Trophoblast cell (in vitro differentiated cells and primary cell): ENCODE measurements around the gene LMAN1L.

ENCODE experiments used
- DNase-seq, 2 donors: peaks; one replicate each; pipeline ENCODE4 v3.0.0-alpha.2; 2016
- H2AFZ ChIP-seq: 2 replicates; pipeline ENCODE4 v1.6.1; 2013; ENCODE audit warnings: low read length, moderate library complexity, mild to moderate bottlenecking; ENCODE audit not compliant: insufficient read depth, poor library complexity
- H2AK5ac ChIP-seq: 2 replicates; pipeline ENCODE4 v1.6.1; 2013; ENCODE audit warnings: mild to moderate bottlenecking, low read length
- H2BK120ac ChIP-seq: 2 replicates; pipeline ENCODE4 v1.6.1; 2013; ENCODE audit warnings: low read length, mild to moderate bottlenecking, moderate library complexity; ENCODE audit not compliant: insufficient read depth, poor library complexity
- H2BK12ac ChIP-seq: 2 replicates; pipeline ENCODE4 v1.6.1; 2013; ENCODE audit warnings: mild to moderate bottlenecking, low read length, moderate library complexity
- H2BK5ac ChIP-seq: 2 replicates; pipeline ENCODE4 v1.6.1; 2013; ENCODE audit warnings: low read length, low read depth, moderate library complexity, mild to moderate bottlenecking; ENCODE audit not compliant: poor library complexity
- H3K14ac ChIP-seq: 2 replicates; pipeline ENCODE4 v1.6.1; 2013; ENCODE audit warnings: mild to moderate bottlenecking, low read length
- H3K18ac ChIP-seq: 2 replicates; pipeline ENCODE4 v1.6.1; 2013; ENCODE audit warnings: mild to moderate bottlenecking, low read length
- H3K23ac ChIP-seq: 2 replicates; pipeline ENCODE4 v1.6.1; 2013; ENCODE audit warnings: low read length
- H3K27ac ChIP-seq: 2 replicates; pipeline ENCODE4 v1.5.1; 2013; ENCODE audit warnings: low read depth, mild to moderate bottlenecking, inconsistent platforms, low read length, moderate library complexity
- H3K27me3 ChIP-seq: 2 replicates; pipeline ENCODE4 v1.6.1; 2013; ENCODE audit warnings: inconsistent platforms, mild to moderate bottlenecking, low read length, moderate library complexity; ENCODE audit not compliant: insufficient read depth
- H3K36me3 ChIP-seq, 2 experiments: 1 replicate in 1 of 2; 2 replicates in 1 of 2; pipeline ENCODE4 v1.6.1; 2013; ENCODE audit warnings: low read length in 2 of 2, mild to moderate bottlenecking in 2 of 2, moderate library complexity in 1 of 2; ENCODE audit not compliant: insufficient read depth in 2 of 2, control insufficient read depth in 1 of 2
- H3K4ac ChIP-seq: 2 replicates; pipeline ENCODE4 v1.6.1; 2013; ENCODE audit warnings: low read depth, mild to moderate bottlenecking, low read length, moderate library complexity
- H3K4me1 ChIP-seq, 2 experiments: 1 replicate in 1 of 2; 2 replicates in 1 of 2; pipeline ENCODE4 v1.6.1; 2013; ENCODE audit warnings: low read length in 2 of 2, mild to moderate bottlenecking in 2 of 2, moderate library complexity in 1 of 2; ENCODE audit not compliant: insufficient read depth in 2 of 2, control insufficient read depth in 1 of 2
- H3K4me2 ChIP-seq: 2 replicates; pipeline ENCODE4 v1.6.1; 2013; ENCODE audit warnings: inconsistent platforms, mild to moderate bottlenecking, low read length, moderate library complexity
- H3K4me3 ChIP-seq: 2 replicates; pipeline ENCODE4 v1.5.1; 2013; ENCODE audit warnings: mild to moderate bottlenecking, low read depth, low read length, inconsistent platforms
- H3K79me1 ChIP-seq: one replicate; pipeline ENCODE4 v1.6.1; 2013; ENCODE audit warnings: low read length
- H3K79me2 ChIP-seq: 2 replicates; pipeline ENCODE4 v1.6.1; 2013; ENCODE audit warnings: low read length, mild to moderate bottlenecking; ENCODE audit not compliant: control insufficient read depth, insufficient read depth, poor library complexity
- H3K9ac ChIP-seq: 2 replicates; pipeline ENCODE4 v1.6.1; 2013; ENCODE audit warnings: mild to moderate bottlenecking, low read length
- H3K9me3 ChIP-seq: 2 replicates; pipeline ENCODE4 v1.6.1; 2013; ENCODE audit warnings: low read depth, mild to moderate bottlenecking, control low read depth, inconsistent platforms, low read length; ENCODE audit not compliant: insufficient read depth
- H4K12ac ChIP-seq: 2 replicates; pipeline ENCODE4 v1.6.1; 2013; ENCODE audit warnings: low read depth, mild to moderate bottlenecking, low read length, moderate library complexity
- H4K8ac ChIP-seq: 2 replicates; pipeline ENCODE4 v1.6.1; 2013; ENCODE audit warnings: low read depth, mild to moderate bottlenecking, low read length, moderate library complexity
- H4K91ac ChIP-seq: one replicate; pipeline ENCODE4 v1.6.1; 2013; ENCODE audit warnings: low read depth, mild to moderate bottlenecking, low read length, moderate library complexity
- WGBS: extraction: QIAGEN DNeasy Blood & Tissue Kit; methylation state at CpG from one replicate; pipeline ENCODE4 v1.1.7; 2013; ENCODE audit warnings: missing lambda C conversion rate; ENCODE audit not compliant: insufficient read length, insufficient coverage; ENCODE audit errors: extremely low coverage; 5-methylcytosine and 5-hydroxymethylcytosine counted together

The LMAN1L gene

DNA sequence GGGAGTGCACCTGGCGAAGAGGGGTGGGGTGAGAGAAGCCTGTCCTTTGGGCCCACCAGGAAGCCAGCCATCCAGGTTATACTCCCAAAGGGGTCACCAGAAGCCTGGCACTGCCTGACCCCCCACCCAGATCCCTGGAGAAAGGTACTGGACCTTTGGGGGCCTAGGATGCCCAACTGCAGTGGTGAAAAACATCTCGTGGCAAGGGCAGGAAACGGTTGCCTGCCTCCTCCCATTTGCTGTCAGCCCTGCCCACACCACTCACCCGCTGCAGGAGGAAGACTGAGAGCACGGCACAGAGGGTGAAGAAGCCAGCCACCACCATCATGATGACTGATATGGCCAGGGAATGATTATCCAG is 32.6 kb downstream of the LMAN1L start:
- WGBS, result no CpG with 5 or more reads among the region's 5 CpGs
- H4K12ac ChIP-seq, result no peak overlapping the region
- H3K4me1 ChIP-seq, result peaks cover 11 to 12% of the 10 kb centered on the region in 2 experiments
- H3K27ac ChIP-seq, result no peak overlapping the region
- peaks cover 33 to 37% of the 10 kb centered on the region in 2 experiments for H3K36me3 ChIP-seq
- H3K9ac ChIP-seq, result no peak overlapping the region
- H2AFZ ChIP-seq, result no peak overlapping the region
- no peak overlapping the region for H3K4me2 ChIP-seq
- no peak overlapping the region for H3K23ac ChIP-seq
- no peak overlapping the region for H3K4me3 ChIP-seq
- H3K9me3 ChIP-seq, result no peaks in the 10 kb centered on the region
- no peak overlapping the region for H2BK120ac ChIP-seq
- H3K4ac ChIP-seq, result no peak overlapping the region
- H2AK5ac ChIP-seq, result no peak overlapping the region
- H2BK5ac ChIP-seq, result no peak overlapping the region
- H3K18ac ChIP-seq, result no peak overlapping the region
- no peak for DNase-seq
- no peak overlapping the region for H3K14ac ChIP-seq
- H3K27me3 ChIP-seq, result no peaks in the 10 kb centered on the region
- no peak overlapping the region for H2BK12ac ChIP-seq
- no peak overlapping the region for H4K91ac ChIP-seq
- H4K8ac ChIP-seq, result no peak overlapping the region
- H3K79me1 ChIP-seq, result peaks cover 6% of the 10 kb centered on the region
- peaks cover 3% of the 10 kb centered on the region for H3K79me2 ChIP-seq

DNA sequence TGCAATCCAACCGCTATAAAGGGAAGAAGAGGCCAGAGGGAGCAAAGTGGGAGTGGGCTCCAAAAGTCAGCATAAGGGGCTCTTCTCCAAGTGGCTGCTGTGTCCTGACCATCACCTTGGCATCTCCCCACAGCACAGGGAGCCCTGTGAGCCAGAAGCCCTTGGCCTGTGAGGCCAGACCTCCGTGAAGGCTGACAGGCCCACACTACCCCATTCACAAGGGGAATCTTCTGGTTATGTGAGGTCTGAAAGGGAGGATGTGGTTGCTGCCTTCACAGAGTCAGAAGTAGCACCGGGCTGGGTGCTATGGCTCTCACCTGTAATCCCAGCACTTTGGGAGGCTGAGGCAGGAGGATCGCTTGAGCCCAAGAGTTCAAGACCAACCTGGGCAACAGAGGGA is 32.9 kb downstream of the LMAN1L start:
- Histone ChIP-seq H3K79me1 (peaks cover 6% of the 10 kb centered on the region), H3K4ac (no peak overlapping the region), H4K8ac (no peak overlapping the region), H2AFZ (no peak overlapping the region), H3K9ac (no peak overlapping the region), H3K27ac (no peak overlapping the region), H4K12ac (no peak overlapping the region), H3K4me3 (no peak overlapping the region), H2AK5ac (no peak overlapping the region), H3K18ac (no peak overlapping the region), H3K9me3 (no peaks in the 10 kb centered on the region), H3K4me2 (no peak overlapping the region), H3K4me1 (peaks cover 11 to 12% of the 10 kb centered on the region in 2 experiments), H3K14ac (no peak overlapping the region), H2BK12ac (no peak overlapping the region), H3K23ac (no peak overlapping the region), H4K91ac (no peak overlapping the region), H3K27me3 (no peaks in the 10 kb centered on the region), H3K79me2 (peaks cover 3% of the 10 kb centered on the region), H2BK5ac (no peak overlapping the region), H3K36me3 (peaks cover 37 to 41% of the 10 kb centered on the region in 2 experiments), H2BK120ac (no peak overlapping the region)
- no CpG with 5 or more reads among the region's 4 CpGs for WGBS
- DNase-seq, result no peak

DNA sequence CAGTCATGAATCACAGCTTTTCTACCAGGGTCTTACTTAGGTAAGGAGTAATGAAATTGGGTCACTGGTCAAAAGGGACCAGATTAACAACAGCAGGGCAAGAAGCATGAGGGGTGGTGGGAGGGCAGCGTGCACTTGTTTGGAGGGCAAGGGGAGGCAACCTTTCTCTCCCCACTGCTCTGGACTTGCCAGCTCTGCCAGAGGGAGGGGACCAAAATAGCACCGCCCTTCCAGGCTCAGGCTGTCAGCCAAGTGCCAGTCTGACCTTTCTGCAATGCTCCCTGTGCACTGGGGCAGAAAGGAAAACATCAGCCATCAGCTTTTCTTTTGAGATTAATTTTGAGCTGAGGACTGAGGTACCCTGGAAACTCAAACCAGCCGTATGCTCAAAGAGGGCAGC is 34.8 kb downstream of the LMAN1L start:
- Histone ChIP-seq H3K36me3 (peaks cover 54% of the 10 kb centered on the region in 2 experiments), H2AFZ (no peak overlapping the region), H4K8ac (no peak overlapping the region), H3K9ac (no peak overlapping the region), H2BK12ac (no peak overlapping the region), H2BK120ac (no peak overlapping the region), H3K4me3 (peak overlapping the region; percentile 32), H4K12ac (no peak overlapping the region), H3K27ac (no peak overlapping the region), H2BK5ac (no peak overlapping the region), H2AK5ac (no peak overlapping the region), H3K9me3 (no peaks in the 10 kb centered on the region), H3K18ac (no peak overlapping the region), H3K23ac (no peak overlapping the region), H3K4me2 (no peak overlapping the region), H3K79me1 (peaks cover 6% of the 10 kb centered on the region), H4K91ac (no peak overlapping the region), H3K4me1 (peaks cover 7 to 13% of the 10 kb centered on the region in 2 experiments), H3K79me2 (peaks cover 3% of the 10 kb centered on the region), H3K27me3 (no peaks in the 10 kb centered on the region), H3K14ac (no peak overlapping the region), H3K4ac (no peak overlapping the region)
- no CpG with 5 or more reads among the region's 3 CpGs for WGBS
- DNase-seq, result no peak

DNA sequence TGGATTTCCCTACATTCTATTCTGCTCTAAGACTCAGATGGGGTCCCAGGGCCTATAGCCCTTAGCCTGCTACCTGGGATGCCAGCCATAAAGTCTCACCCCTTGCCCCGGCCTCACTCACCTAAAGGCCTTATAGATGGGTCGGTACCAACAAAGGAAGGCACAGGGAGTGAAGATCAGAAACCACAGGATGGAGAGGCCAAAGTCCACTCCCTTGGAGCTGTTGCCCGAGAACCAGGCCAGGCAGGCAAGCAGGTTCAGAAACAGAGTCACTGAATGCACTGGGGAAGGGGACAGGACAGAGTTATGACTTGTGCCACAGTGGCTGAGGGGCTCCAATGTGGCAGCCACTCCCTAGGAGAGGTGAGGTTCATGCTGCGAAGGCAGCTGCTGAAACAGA is 37.8 kb downstream of the LMAN1L start:
- peaks cover 66 to 67% of the 10 kb centered on the region in 2 experiments for H3K36me3 ChIP-seq
- no CpG with 5 or more reads among the region's 4 CpGs for WGBS
- no peak overlapping the region for H3K4ac ChIP-seq
- no peak overlapping the region for H3K18ac ChIP-seq
- no peak overlapping the region for H3K14ac ChIP-seq
- no peaks in the 10 kb centered on the region for H3K9me3 ChIP-seq
- no peak overlapping the region for H2AK5ac ChIP-seq
- DNase-seq, result no peak
- H4K12ac ChIP-seq, result no peak overlapping the region
- no peak overlapping the region for H4K8ac ChIP-seq
- no peak overlapping the region for H2AFZ ChIP-seq
- H3K4me2 ChIP-seq, result no peak overlapping the region
- no peaks in the 10 kb centered on the region for H3K79me2 ChIP-seq
- no peak overlapping the region for H3K4me3 ChIP-seq
- no peak overlapping the region for H3K23ac ChIP-seq
- H3K27ac ChIP-seq, result no peak overlapping the region
- H2BK120ac ChIP-seq, result no peak overlapping the region
- H3K4me1 ChIP-seq, result peaks cover 0 to 7% of the 10 kb centered on the region in 2 experiments
- H2BK5ac ChIP-seq, result no peak overlapping the region
- H2BK12ac ChIP-seq, result no peak overlapping the region
- no peak overlapping the region for H3K9ac ChIP-seq
- no peaks in the 10 kb centered on the region for H3K79me1 ChIP-seq
- H3K27me3 ChIP-seq, result no peaks in the 10 kb centered on the region
- no peak overlapping the region for H4K91ac ChIP-seq
